K562 (cell line): ENCODE measurements around the gene NCDN. TPM values are rescaled to one million over a fixed set of nuclear protein-coding genes. Genes with fewer than 3 reads are reported as not detected.
A peak's percentile ranks its signal among the peaks of the same experiment; 100 is the strongest.

ENCODE experiments used
- ADNP ChIP-seq: fragments of 200-800 bp; sonication (Bioruptor generic); IDR thresholded peaks from 2 replicates; pipeline ENCODE4 v1.6.1; 2016; ENCODE audit warnings: missing genetic modification characterization, missing compliant biosample characterization
- ARHGAP35 ChIP-seq: fragments of 450-650 bp; IDR thresholded peaks from 2 replicates; pipeline ENCODE4 v1.6.1; 2018; ENCODE audit not compliant: partially characterized antibody
- ARID2 ChIP-seq: fragments of 450-650 bp; IDR thresholded peaks from 2 replicates; pipeline ENCODE4 v1.6.1; 2017; ENCODE audit warnings: antibody characterized with exemption, mild to moderate bottlenecking
- CBFB ChIP-seq: sonication (generic); formaldehyde crosslinking; IDR thresholded peaks from 2 replicates; pipeline ENCODE4 v1.4.0; 2020; ENCODE audit warnings: mild to moderate bottlenecking, missing genetic modification reagents
- CTCFL ChIP-seq: IDR thresholded peaks from 2 replicates; pipeline ENCODE4 v1.6.1; 2011; ENCODE audit warnings: borderline replicate concordance, low read depth, mild to moderate bottlenecking, moderate library complexity, low read length; ENCODE audit not compliant: insufficient read depth, poor library complexity, severe bottlenecking
- FOXK2 ChIP-seq, 2 experiments: fragments of 450-650 bp; IDR thresholded peaks in 1 of 2; conservative IDR thresholded peaks in 1 of 2; 2 replicates each; pipeline ENCODE4 v1.6.1; 2016; ENCODE audit warnings: low read depth in 2 of 2, mild to moderate bottlenecking in 1 of 2
- FOXP1 ChIP-seq: sonication (generic); formaldehyde crosslinking; IDR thresholded peaks from 2 replicates; pipeline ENCODE4 v1.8.0; 2022; ENCODE audit warnings: mild to moderate bottlenecking, missing genetic modification reagents
- ILK ChIP-seq: fragments of 450-650 bp; IDR thresholded peaks from 2 replicates; pipeline ENCODE4 v1.6.1; 2016; ENCODE audit warnings: missing genetic modification characterization, low read depth, mild to moderate bottlenecking, missing compliant biosample characterization, moderate library complexity, borderline replicate concordance
- IRF2 ChIP-seq: sonication (generic); formaldehyde crosslinking; IDR thresholded peaks from 2 replicates; pipeline ENCODE4 v1.8.1; 2022; ENCODE audit warnings: mild to moderate bottlenecking, missing genetic modification reagents
- L3MBTL2 ChIP-seq: fragments of 450-650 bp; IDR thresholded peaks from 2 replicates; pipeline ENCODE4 v1.6.1; 2016; ENCODE audit warnings: mild to moderate bottlenecking, moderate library complexity
- MEF2A ChIP-seq: IDR thresholded peaks from 2 replicates; pipeline ENCODE4 v1.6.1; 2011; ENCODE audit warnings: low read depth, mild to moderate bottlenecking, low read length, moderate library complexity; ENCODE audit not compliant: control insufficient read depth
- POLR2AphosphoS5 ChIP-seq: IDR thresholded peaks from 2 replicates; pipeline ENCODE4 v1.6.1; 2011; ENCODE audit warnings: mild to moderate bottlenecking, low read depth, low read length, moderate library complexity; ENCODE audit not compliant: control insufficient read depth, insufficient read depth
- PRPF4 ChIP-seq: fragments of 200-400 bp; formaldehyde crosslinking; IDR thresholded peaks from one replicate; pipeline ENCODE4 v1.6.1; 2017; ENCODE audit warnings: low read length, low read depth, mild to moderate bottlenecking; ENCODE audit not compliant: insufficient read depth, poor library complexity, severe bottlenecking
- SMAD4 ChIP-seq: fragments of 250-450 bp; sonication (Bioruptor Pico); conservative IDR thresholded peaks from 2 replicates; pipeline ENCODE4 v1.8.0; 2021; ENCODE audit warnings: inconsistent platforms, mild to moderate bottlenecking, moderate library complexity
- WHSC1 ChIP-seq: IDR thresholded peaks from one replicate; pipeline ENCODE4 v1.6.1; 2012; ENCODE audit warnings: low read length, control low read depth, inconsistent platforms
- ZFPM2 ChIP-seq: fragments of 250-450 bp; sonication (Bioruptor Pico); IDR thresholded peaks from 2 replicates; pipeline ENCODE4 v1.5.1; 2022; ENCODE audit warnings: mild to moderate bottlenecking
- ZNF134 ChIP-seq: fragments of 250-450 bp; sonication (Bioruptor Pico); conservative IDR thresholded peaks from 2 replicates; pipeline ENCODE4 v1.4.0; 2020
- ZNF655 ChIP-seq: fragments of 250-450 bp; sonication (Bioruptor Pico); IDR thresholded peaks from 2 replicates; pipeline ENCODE4 v1.5.0; 2021
- ZNF699 ChIP-seq: fragments of 250-450 bp; sonication (Bioruptor Pico); IDR thresholded peaks from 2 replicates; pipeline ENCODE4 v1.8.0; 2021; ENCODE audit warnings: mild to moderate bottlenecking, moderate library complexity; ENCODE audit not compliant: insufficient replicate concordance
- polyA plus RNA-seq, 8 experiments: library from polyadenylated mRNA; depleted of rRNA in 4 of 8; stranded (reverse) in 5 of 8; unstranded in 3 of 8; fragments of >200 nt; fragmentation: Nextera tagmentation in 2 of 8; fragmentation: Illumina TruSeq in 1 of 8; extraction: Ambion mirVana in 2 of 8; extraction: Trizol in 1 of 8; gene quantifications; 2 replicates each; pipeline versions ENCODE4 v1.2.1 to v1.2.3, GENCODE V29; 2011 to 2014; ENCODE audit warnings: inconsistent platforms in 1 of 8, missing spikeins in 1 of 8
- total RNA-seq, 7 experiments: library from RNA; depleted of rRNA in 6 of 7; stranded (reverse); fragments of >200 nt in 6 of 7; fragmentation: Illumina TruSeq in 2 of 7; extraction: Trizol in 2 of 7; gene quantifications; 2 replicates each; pipeline versions ENCODE4 v1.2.1 to v1.2.3, GENCODE V29; 2011 to 2021; ENCODE audit warnings: low replicate concordance in 1 of 7
- TF ChIP-seq, protein P1 (sequence below): fragments of 450-650 bp; formaldehyde crosslinking; IDR thresholded peaks from 2 replicates; pipeline ENCODE4 v1.4.0; 2020; ENCODE audit warnings: mild to moderate bottlenecking, moderate library complexity

NCDN gene
- total and polyA plus RNA-seq, 9 of the 15 experiments (the other 6 are each of a cell fraction or from before 2014, with no cell fraction given) = 1.9 to 35.1 (median 10.7) TPM

- TF ChIP-seq L3MBTL2 = peak; percentile 41; the same call in 1 of the 2 replicates
- TF ChIP-seq CBFB = no peak
- peak; percentile 43 for TF ChIP-seq CTCFL
- no peak for TF ChIP-seq ZNF699
- no peak for TF ChIP-seq ZNF655 (CRISPR knock-in tag)
- TF ChIP-seq ARID2 = 0 out of 2 replicates have a peak, but pooled peaks have one; percentile 12
- TF ChIP-seq PRPF4 = no peak
- TF ChIP-seq FOXK2 (conservative IDR thresholded peaks at IDR 0.05 in 1 of 2, IDR thresholded peaks at IDR 0.05 in 1 of 2; ENCODE audit: low read depth in 2 of 2) = 0 out of 4 replicates have a peak, but pooled peaks of 1 of the 2 experiments have one; percentile 36
- TF ChIP-seq MEF2A = no peak
- no peak for TF ChIP-seq IRF2 (CRISPR knock-in tag)
- no peak for TF ChIP-seq FOXP1 (CRISPR knock-in tag)
- no peak for TF ChIP-seq ADNP (tag)
- no peak for TF ChIP-seq SMAD4 (CRISPR knock-in tag)
- no peak for TF ChIP-seq ILK
- TF ChIP-seq ZFPM2 (CRISPR knock-in tag) = no peak
- TF ChIP-seq POLR2AphosphoS5 = peak; percentile 42; the same call in 1 of the 2 replicates
- TF ChIP-seq WHSC1 = no peak
- TF ChIP-seq ARHGAP35 = no peak
- no peak for TF ChIP-seq ZNF134 (CRISPR knock-in tag)
- TF ChIP-seq, protein P1, sequence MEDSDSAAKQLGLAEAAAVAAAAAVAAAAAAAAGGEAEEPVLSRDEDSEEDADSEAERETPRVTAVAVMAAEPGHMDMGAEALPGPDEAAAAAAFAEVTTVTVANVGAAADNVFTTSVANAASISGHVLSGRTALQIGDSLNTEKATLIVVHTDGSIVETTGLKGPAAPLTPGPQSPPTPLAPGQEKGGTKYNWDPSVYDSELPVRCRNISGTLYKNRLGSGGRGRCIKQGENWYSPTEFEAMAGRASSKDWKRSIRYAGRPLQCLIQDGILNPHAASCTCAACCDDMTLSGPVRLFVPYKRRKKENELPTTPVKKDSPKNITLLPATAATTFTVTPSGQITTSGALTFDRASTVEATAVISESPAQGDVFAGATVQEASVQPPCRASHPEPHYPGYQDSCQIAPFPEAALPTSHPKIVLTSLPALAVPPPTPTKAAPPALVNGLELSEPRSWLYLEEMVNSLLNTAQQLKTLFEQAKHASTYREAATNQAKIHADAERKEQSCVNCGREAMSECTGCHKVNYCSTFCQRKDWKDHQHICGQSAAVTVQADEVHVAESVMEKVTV (CRISPR knock-in tag) = peak; percentile 54
Observed at GRCh38 chr1:35544976-35545375, 12.6 kb upstream of the NCDN start (continued).
